ENCODE results near the gene ADAMTS3. TPM values are rescaled to one million over a fixed set of nuclear protein-coding genes. Genes with fewer than 3 reads are reported as not detected.

Gene ADAMTS3
- total and polyA plus RNA-seq, 2 of the 13 experiments (the other 11 are each of a cell fraction or from before 2014, with no cell fraction given) = not detected

- TF ChIP-seq ZNF512B (CRISPR knock-in tag; IDR thresholded peaks at IDR 0.05; ENCODE audit: borderline replicate concordance) = no peak
- no peak for TF ChIP-seq ZNF761 (CRISPR knock-in tag; conservative IDR thresholded peaks at IDR 0.05)
- no peak for TF ChIP-seq ZNF839 (CRISPR knock-in tag; IDR thresholded peaks at IDR 0.05; ENCODE audit: borderline replicate concordance)
- no peak for TF ChIP-seq FOXP1 (IDR thresholded peaks at IDR 0.05)
- TF ChIP-seq FOXP1 (CRISPR knock-in tag; IDR thresholded peaks at IDR 0.05) = no peak
- no peak for TF ChIP-seq ATF2 (CRISPR knock-in tag; IDR thresholded peaks at IDR 0.05)
- no peak for TF ChIP-seq CHCHD3 (CRISPR knock-in tag; IDR thresholded peaks at IDR 0.05)
Measured at GRCh38 chr4:72457158-72457557, 111.9 kb downstream of the ADAMTS3 start (continued).

GRCh38 chr4:72451349-72451748 is 117.7 kb downstream of the ADAMTS3 start:
- Histone ChIP-seq H3K9ac (ENCODE audit: insufficient read depth, low read depth, low read length) (no peak overlapping the region), H3K27me3 (ENCODE audit: control insufficient read depth in 1 of 2, insufficient read depth in 2 of 2, low read length in 2 of 2) (no peaks in the 10 kb centered on the region), H3K4me1 (ENCODE audit: insufficient read depth, low read length) (no peaks in the 10 kb centered on the region), H2AFZ (ENCODE audit: low read length) (no peak overlapping the region), H4K20me1 (ENCODE audit: insufficient read depth, low read length) (no peaks in the 10 kb centered on the region), H3K4me3 (replicated peaks in 1 of 3; ENCODE audit: insufficient read depth in 1 of 3, low read depth in 2 of 3, low read length in 3 of 3) (no peak overlapping the region), H3K9me3 (ENCODE audit: low read length) (no peaks in the 10 kb centered on the region), H3K79me2 (ENCODE audit: insufficient read depth, low read length) (no peaks in the 10 kb centered on the region), H3K27ac (ENCODE audit: extremely low read length, insufficient read depth, low read length) (no peak overlapping the region), H3K36me3 (replicated peaks in 1 of 2; ENCODE audit: control insufficient read depth in 1 of 2, insufficient read depth in 2 of 2, low read length in 2 of 2) (no peaks in the 10 kb centered on the region), H3K4me2 (ENCODE audit: low read depth, low read length) (no peak overlapping the region)
- ChIA-PET CTCF (ENCODE audit: low intra/inter-chr PET ratio, low total read pairs) (no interaction called here), POLR2A (no interaction called here)
- WGBS (ENCODE audit: low lambda C conversion rate) = under 1% methylated on average over 3 of the region's 3 CpGs
- in situ Hi-C loops (cut with HindIII; ENCODE audit: extremely low pct_ligation_motif_present, low pct_unique_long_range_greater_than_20kb) (loop anchor here (25.0 kb wide), 1 partner anchor 114 kb away; no protein-coding TSS in a partner anchor), intact Hi-C loops (cut with micrococcal nuclease; ENCODE audit: unreplicated experiment) (no loop called here)
- no peak for DNase-seq (ENCODE audit: low spot score)
- ATAC-seq = no peak
- no peak for FAIRE-seq
- BruUV-seq (replicated peaks) = no TSS peak
- TF ChIP-seq IKZF5 (CRISPR knock-in tag; IDR thresholded peaks at IDR 0.05) (no peak), JDP2 (CRISPR knock-in tag; IDR thresholded peaks at IDR 0.05; ENCODE audit: borderline replicate concordance) (no peak), AHDC1 (CRISPR knock-in tag; IDR thresholded peaks at IDR 0.05; ENCODE audit: borderline replicate concordance) (no peak), ELF4 (CRISPR knock-in tag; IDR thresholded peaks at IDR 0.05; ENCODE audit: borderline replicate concordance) (no peak), SAP130 (CRISPR knock-in tag; IDR thresholded peaks at IDR 0.05; ENCODE audit: low read depth) (no peak), MED8 (CRISPR knock-in tag; IDR thresholded peaks at IDR 0.05; ENCODE audit: insufficient replicate concordance) (no peak)

All from HepG2 (cell line).